Lower lobe of right lung (tissue), 2 donors: ENCODE measurements around the gene PKDCC. TPM values are rescaled to one million over a fixed set of nuclear protein-coding genes. Genes with fewer than 3 reads are reported as not detected.

Source experiments
- ATAC-seq, 2 donors: fragments of 200-7000 bp; cut with Tn5 transposase; one replicate each; pipeline ENCODE4 v1.9.1; 2020 to 2022; ENCODE audit warnings: mild to moderate bottlenecking in 2 of 2, moderate library complexity in 2 of 2
- DNase-seq: peaks from one replicate; pipeline ENCODE4 v3.0.0-alpha.2; 2020
- H3K27ac ChIP-seq: fragments of 200-600 bp; one replicate; pipeline ENCODE4 v1.8.0; 2022
- H3K27me3 ChIP-seq: fragments of 200-600 bp; one replicate; pipeline ENCODE4 v1.8.0; 2022; ENCODE audit warnings: low read depth
- H3K36me3 ChIP-seq: fragments of 200-600 bp; one replicate; pipeline ENCODE4 v1.8.0; 2022; ENCODE audit warnings: mild to moderate bottlenecking
- H3K4me1 ChIP-seq: fragments of 200-600 bp; one replicate; pipeline ENCODE4 v1.8.0; 2022
- H3K4me3 ChIP-seq: fragments of 200-600 bp; one replicate; pipeline ENCODE4 v1.8.0; 2022; ENCODE audit warnings: mild to moderate bottlenecking
- H3K9me3 ChIP-seq: fragments of 200-600 bp; one replicate; pipeline ENCODE4 v1.8.0; 2022
- intact Hi-C: fragments of 100-400 bp; cut with DNase I; formaldehyde crosslinking; loops from one replicate; pipeline ENCODE4 v1.11.0; 2022
- total RNA-seq: library from RNA; stranded (reverse); fragmentation: NEBNext Ultra II Directional; extraction: Animal tissue kit (Norgen Biotek cat#: 25700); gene quantifications from one replicate; pipeline ENCODE4 v1.2.1, GENCODE V29; 2021
- TF ChIP-seq, protein P1 (sequence below): fragments of 200-600 bp; IDR thresholded peaks from one replicate; pipeline ENCODE4 v1.8.0; 2022; ENCODE audit warnings: antibody characterized with exemption, mild to moderate bottlenecking
- donor health status: DM: no; HTN: yes; CAD: no; lungs with severe emphysema.

The PKDCC gene
- total RNA-seq, 1 donor from 2014 or later = 65.8 TPM

DNA sequence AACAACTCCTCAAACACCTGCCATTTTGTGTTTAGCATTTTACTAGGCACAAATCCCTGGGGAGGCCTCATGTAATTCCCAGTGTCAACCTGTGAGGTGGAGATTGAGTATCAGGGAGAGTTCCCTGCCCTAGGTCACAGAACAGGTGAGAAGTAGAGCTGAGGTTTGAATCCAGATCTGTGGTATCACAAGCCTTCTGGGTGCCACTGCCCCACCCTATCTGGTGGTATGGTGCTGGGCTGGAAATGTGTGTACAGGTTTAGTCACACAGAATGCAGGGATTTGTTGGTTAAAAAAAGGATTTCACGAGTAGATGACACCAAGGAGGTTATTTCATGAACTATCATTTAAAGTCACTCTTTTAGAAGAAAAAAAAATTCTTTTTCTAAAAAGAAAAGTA is 35.7 kb upstream of the PKDCC start:
- no peak for ATAC-seq

DNA sequence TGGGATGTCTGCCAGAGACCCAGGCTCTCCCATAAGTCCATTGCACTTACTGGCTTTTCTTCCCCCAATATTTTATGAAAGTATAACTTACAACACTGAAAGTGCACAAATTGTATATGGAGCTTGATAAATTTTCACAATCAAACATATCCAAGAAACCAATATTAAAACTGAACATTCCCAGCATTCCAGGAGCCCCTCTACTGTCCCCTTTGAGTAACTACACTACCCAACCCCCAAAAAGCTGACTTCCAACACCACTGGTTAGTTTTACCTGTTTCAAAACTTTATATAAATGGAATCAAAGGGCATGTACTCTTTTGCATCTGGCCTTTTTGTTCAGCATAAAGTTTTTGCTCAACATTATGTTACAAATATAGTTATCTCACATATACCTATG is 35.2 kb upstream of the PKDCC start:
- Histone ChIP-seq H3K4me3 (no peak overlapping the region), H3K27ac (no peak overlapping the region), H3K36me3 (no peaks in the 10 kb centered on the region), H3K9me3 (no peaks in the 10 kb centered on the region), H3K4me1 (no peaks in the 10 kb centered on the region), H3K27me3 (no peaks in the 10 kb centered on the region)
- intact Hi-C loops = no loop called here
- TF ChIP-seq, protein P1, sequence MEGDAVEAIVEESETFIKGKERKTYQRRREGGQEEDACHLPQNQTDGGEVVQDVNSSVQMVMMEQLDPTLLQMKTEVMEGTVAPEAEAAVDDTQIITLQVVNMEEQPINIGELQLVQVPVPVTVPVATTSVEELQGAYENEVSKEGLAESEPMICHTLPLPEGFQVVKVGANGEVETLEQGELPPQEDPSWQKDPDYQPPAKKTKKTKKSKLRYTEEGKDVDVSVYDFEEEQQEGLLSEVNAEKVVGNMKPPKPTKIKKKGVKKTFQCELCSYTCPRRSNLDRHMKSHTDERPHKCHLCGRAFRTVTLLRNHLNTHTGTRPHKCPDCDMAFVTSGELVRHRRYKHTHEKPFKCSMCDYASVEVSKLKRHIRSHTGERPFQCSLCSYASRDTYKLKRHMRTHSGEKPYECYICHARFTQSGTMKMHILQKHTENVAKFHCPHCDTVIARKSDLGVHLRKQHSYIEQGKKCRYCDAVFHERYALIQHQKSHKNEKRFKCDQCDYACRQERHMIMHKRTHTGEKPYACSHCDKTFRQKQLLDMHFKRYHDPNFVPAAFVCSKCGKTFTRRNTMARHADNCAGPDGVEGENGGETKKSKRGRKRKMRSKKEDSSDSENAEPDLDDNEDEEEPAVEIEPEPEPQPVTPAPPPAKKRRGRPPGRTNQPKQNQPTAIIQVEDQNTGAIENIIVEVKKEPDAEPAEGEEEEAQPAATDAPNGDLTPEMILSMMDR = no peak
- ATAC-seq (no peak), DNase-seq (no peak)

More for the DNA sequence above, 35.7 kb upstream of the PKDCC start:
- no peak for DNase-seq
- TF ChIP-seq, protein P1 = no peak
- H3K4me3 ChIP-seq = no peak overlapping the region
- H3K36me3 ChIP-seq = no peaks in the 10 kb centered on the region
- H3K4me1 ChIP-seq = no peaks in the 10 kb centered on the region
- no peaks in the 10 kb centered on the region for H3K9me3 ChIP-seq
- no peak overlapping the region for H3K27ac ChIP-seq
- no peaks in the 10 kb centered on the region for H3K27me3 ChIP-seq
- intact Hi-C loops = no loop called here

DNA sequence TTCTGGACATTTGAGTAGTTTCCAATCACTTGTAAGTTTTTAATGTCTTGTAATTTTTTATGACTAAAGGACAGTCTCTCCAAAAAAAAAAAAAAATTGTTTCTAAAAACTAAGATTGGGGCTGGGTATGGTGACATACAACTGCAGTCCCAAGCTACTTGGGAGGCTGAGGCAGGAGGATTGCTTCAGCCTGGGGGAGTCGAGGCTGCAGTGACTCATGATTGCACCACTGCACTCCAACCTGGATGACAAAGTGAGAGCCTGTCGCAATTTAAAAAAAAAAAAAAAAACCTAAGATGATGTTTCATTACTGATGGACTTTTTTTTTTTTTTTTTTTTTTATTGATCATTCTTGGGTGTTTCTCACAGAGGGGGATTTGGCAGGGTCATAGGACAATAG is 34.4 kb upstream of the PKDCC start:
- intact Hi-C loops = no loop called here
- TF ChIP-seq, protein P1 = no peak
- no peaks in the 10 kb centered on the region for H3K9me3 ChIP-seq
- H3K36me3 ChIP-seq = no peaks in the 10 kb centered on the region
- no peaks in the 10 kb centered on the region for H3K4me1 ChIP-seq
- no peak for ATAC-seq
- no peak for DNase-seq
- H3K27me3 ChIP-seq = no peaks in the 10 kb centered on the region
- no peak overlapping the region for H3K4me3 ChIP-seq
- no peak overlapping the region for H3K27ac ChIP-seq

DNA sequence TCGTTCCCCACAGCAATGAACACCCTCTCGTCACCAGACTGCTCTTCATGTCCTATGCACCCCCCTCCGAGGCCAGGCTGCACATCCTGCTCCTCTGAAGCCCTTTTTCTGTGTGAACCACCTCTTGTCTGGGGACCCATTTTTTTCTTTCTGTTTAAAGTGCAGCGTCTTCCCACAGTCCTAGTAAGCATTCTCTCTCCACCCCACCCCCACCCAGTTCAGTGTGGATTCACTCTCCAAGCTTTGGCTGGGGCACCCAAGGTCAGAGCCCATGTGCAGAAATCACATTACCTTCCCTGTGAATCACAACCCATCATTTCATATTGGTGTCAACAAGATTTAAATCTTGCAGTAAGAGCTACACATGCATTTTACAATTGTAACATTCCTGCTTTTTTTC is 26.4 kb upstream of the PKDCC start:
- H3K9me3 ChIP-seq = no peaks in the 10 kb centered on the region
- DNase-seq (no peak), ATAC-seq (no peak)
- no peaks in the 10 kb centered on the region for H3K4me1 ChIP-seq
- no peaks in the 10 kb centered on the region for H3K27me3 ChIP-seq
- intact Hi-C loops = no loop called here
- no peaks in the 10 kb centered on the region for H3K36me3 ChIP-seq
- H3K27ac ChIP-seq = no peak overlapping the region
- TF ChIP-seq, protein P1 = no peak
- no peak overlapping the region for H3K4me3 ChIP-seq

DNA sequence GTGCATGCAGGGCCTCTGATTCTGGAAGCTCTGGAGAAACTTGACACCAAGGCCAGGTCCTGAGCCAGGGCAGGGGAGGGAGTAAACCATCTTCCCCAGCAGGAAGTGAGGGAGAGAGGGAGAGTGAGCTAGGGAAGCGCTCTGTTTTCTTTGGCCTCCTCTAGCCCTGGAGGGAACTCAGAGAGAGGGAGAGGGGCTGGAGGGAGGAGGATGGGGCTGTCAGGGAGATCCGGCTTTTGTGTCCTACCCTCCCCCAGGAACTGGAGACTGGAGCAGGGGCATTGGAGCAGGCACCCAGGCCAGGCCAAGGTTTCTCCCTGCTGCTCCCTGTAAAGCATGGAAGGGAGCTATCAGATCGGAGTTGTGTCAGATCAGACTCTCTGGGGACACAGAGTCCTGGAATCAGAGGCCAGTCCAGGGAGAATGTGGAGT is 22.7 kb upstream of the PKDCC start:
- no peaks in the 10 kb centered on the region for H3K9me3 ChIP-seq
- H3K4me3 ChIP-seq = no peak overlapping the region
- no peak for ATAC-seq
- intact Hi-C loops = no loop called here
- no peaks in the 10 kb centered on the region for H3K4me1 ChIP-seq
- no peaks in the 10 kb centered on the region for H3K27me3 ChIP-seq
- no peak overlapping the region for H3K27ac ChIP-seq
- DNase-seq = no peak
- TF ChIP-seq, protein P1 = no peak
- no peaks in the 10 kb centered on the region for H3K36me3 ChIP-seq

DNA sequence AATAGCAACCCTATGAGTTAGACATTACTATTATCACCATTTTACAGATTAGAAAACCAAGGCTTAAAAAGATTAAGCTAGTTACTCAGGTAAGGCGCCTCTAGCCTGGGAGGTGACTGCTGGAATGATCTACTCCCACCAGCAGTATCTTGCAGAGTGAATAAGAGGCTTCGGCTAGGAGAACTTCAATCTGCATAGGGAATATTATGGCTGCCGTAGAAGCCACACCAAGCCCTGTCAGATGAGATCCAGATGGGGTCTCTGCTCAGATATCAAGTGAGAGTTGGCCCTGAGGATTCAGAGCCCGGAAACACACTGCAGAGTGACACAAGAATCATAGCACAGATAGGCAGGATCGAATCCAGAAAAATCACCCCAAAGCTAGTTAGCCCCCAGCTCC is 21.5 kb upstream of the PKDCC start:
- Histone ChIP-seq H3K4me1 (no peaks in the 10 kb centered on the region), H3K27ac (no peak overlapping the region), H3K36me3 (no peaks in the 10 kb centered on the region), H3K27me3 (no peaks in the 10 kb centered on the region), H3K9me3 (no peaks in the 10 kb centered on the region), H3K4me3 (no peak overlapping the region)
- TF ChIP-seq, protein P1 = no peak
- intact Hi-C loops = no loop called here
- no peak for DNase-seq
- no peak for ATAC-seq
